Stimulated activated CD4-positive, alpha-beta T cell treated with anti-CD3 and anti-CD28 coated beads, Interleukin-1b, Interleukin-23, amount 100 ng/mL, for 48 hours (primary cell): ENCODE data around the gene FRMD4A.
"Not testable (repeated sequence)": the region's sequence is repeated elsewhere in the genome, so short reads cannot be mapped to it uniquely, and the experiment has no call there.

ENCODE experiments used
- DNase-seq: peaks from one replicate; pipeline ENCODE4 v3.0.0-alpha.2; 2020

FRMD4A gene

GRCh38 chr10:13829790-13830189 lies 500.9 kb downstream of the FRMD4A start:
- DNase-seq = no peak

- DNase-seq = not testable (repeated sequence)
Measured at GRCh38 chr10:13828284-13828683, 502.4 kb downstream of the FRMD4A start.

DNA sequence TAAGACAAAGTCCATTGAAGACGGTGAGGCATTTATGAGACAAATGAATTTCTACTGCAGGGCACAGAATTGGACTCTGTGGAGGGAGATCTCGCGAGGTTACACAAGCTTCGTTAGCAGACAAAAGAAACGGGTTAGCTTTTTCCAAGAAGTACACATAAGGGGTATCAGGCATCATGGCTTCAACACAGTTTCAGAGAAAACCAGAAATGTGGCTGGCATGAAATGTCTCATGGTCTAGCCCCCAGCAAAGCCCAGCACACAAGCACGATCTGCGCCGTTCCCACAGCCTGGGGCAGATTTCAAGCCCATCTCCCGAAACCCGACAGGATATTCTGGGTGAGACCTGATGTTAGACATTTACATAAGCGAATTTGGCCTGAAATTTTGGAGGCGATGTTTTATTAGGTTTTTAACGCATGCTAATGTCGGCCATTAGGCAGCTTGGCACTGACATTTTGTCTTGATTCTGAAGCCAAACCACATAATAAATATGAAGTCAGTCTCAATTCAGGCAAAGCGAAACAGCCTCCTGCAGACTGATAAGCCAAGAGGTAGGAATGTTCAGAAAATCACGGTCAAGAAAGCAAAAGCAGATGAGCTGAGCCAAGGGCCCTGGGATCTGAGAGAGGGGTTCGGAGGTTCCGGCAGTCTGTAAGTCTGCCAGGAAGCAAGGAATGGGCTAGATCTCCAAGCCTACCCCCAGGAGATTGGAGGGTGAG lies 503.5 kb downstream of the FRMD4A start:
- no peak for DNase-seq

DNA sequence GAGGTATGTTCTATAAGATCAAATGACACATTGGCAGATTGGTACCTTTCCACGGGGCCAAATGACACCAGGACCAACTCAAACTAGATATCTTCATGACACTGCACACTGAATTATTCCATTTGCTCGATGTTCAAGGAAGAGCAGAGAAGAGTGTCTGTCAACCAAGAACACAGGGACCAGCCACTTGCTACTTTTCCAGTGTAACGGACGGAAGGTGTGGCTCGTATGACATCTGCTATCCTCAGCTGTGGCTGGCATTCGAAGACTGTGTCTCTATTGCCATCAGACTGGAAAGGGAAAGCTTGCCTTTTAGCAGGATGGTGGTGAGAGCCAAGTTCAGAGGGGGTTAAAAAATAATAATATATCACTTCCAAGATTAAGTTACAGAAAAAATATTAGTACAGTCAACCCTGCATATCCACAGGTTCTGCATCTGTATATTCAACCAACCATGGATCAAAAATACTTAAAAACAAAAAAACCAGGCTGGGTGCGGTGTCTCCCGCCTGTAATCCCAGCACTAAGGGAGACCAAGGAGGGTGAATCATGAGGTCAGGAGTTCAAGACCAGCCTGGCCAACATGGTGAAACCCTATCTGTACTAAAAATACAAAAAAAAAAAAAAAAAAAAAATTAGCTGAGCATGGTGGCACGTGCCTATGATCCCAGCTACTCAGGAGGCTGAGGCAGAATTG lies 506.9 kb downstream of the FRMD4A start:
- DNase-seq = no peak

- no peak for DNase-seq
Measured at GRCh38 chr10:13823096-13823708, 507.5 kb downstream of the FRMD4A start.

DNA sequence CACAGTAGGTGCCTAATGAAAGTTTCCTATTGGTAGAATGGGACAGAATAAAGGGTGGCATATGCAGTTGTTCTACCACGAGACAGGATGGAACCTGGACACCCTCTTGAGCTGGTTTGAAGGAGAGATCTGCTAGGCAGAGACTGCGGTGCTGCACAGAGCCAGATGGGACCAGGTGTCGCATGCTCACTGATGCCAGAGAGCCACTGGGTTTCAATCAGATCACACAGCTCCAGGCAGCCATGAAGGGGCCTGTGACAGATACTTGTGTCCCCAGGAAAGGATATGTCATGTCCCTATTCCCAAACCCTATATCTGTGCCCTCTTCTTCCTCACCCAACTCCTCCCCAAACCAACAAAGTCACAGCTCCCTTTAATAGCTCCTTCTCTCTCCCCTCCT lies 508.2 kb downstream of the FRMD4A start:
- no peak for DNase-seq

- DNase-seq = no peak
Measured at GRCh38 chr10:13820964-13821337, 509.8 kb downstream of the FRMD4A start.

DNA sequence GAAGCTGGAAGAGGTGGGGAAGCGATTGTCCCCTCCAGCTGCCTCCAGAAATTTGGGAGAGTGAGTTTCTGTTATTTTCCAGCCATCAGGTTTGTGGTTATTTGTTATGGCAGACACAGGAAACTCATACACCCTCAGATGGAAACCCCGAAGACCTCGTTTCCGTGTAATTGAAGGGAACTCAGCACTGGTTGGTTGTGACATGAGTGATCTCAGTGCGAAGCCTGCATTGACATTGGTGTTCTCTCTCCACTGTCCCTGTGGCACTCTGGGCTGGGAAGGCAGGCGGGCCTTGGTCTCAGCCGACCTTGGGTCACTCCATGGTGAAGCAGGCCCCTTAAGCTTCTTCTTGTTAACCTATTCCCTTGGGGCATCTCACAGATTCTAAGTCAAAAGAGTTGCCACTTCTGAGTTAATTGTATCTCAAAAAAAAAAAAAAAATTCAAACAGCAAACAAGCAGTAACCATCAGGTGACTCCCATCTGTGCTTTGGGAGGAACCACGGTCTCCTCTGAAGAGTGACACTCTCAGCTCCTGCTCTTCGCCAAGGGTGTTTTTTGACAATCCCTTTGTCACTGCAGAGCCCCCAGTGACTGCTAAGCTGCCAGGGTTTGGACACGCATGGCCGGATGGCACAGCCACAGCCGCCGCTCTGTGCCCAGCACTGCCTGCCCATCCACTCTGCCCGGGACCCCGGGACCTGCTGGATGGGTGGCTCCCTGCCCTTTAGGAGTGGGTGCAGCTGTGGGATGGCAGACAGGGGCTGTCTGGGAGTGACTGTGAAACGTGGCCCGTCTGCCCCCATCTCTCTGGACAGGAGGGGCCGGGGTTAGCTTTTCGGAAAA lies 510.4 kb downstream of the FRMD4A start:
- DNase-seq = no peak

GRCh38 chr10:13816195-13816925 lies 514.4 kb downstream of the FRMD4A start:
- no peak for DNase-seq

- no peak for DNase-seq
Measured at GRCh38 chr10:13815756-13816155, 515.0 kb downstream of the FRMD4A start.

GRCh38 chr10:13813550-13813949 lies 517.2 kb downstream of the FRMD4A start:
- DNase-seq = no peak

GRCh38 chr10:13812804-13813203 lies 517.9 kb downstream of the FRMD4A start:
- DNase-seq = no peak

- DNase-seq = no peak
Measured at GRCh38 chr10:13810568-13810967, 520.2 kb downstream of the FRMD4A start.

DNA sequence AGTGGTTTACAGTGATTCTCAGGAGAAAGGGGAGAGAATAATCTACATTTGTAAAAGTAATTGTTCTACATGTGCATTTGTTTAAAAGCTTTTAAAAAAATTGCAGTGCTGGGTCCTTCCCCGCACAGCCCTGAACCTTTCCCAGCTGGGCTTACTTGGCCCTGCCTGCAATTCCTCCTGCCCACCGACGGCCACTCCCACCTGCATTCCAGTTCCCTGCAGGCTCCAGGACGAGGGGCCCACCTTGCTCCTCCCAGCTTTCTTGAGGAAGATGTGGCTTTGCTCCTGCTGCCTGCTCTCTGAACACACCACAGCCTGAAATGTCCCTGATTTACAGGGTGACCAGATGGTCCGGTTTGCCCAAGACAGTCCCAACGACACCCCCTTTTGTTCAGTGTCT lies 521.3 kb downstream of the FRMD4A start:
- DNase-seq = no peak

DNA sequence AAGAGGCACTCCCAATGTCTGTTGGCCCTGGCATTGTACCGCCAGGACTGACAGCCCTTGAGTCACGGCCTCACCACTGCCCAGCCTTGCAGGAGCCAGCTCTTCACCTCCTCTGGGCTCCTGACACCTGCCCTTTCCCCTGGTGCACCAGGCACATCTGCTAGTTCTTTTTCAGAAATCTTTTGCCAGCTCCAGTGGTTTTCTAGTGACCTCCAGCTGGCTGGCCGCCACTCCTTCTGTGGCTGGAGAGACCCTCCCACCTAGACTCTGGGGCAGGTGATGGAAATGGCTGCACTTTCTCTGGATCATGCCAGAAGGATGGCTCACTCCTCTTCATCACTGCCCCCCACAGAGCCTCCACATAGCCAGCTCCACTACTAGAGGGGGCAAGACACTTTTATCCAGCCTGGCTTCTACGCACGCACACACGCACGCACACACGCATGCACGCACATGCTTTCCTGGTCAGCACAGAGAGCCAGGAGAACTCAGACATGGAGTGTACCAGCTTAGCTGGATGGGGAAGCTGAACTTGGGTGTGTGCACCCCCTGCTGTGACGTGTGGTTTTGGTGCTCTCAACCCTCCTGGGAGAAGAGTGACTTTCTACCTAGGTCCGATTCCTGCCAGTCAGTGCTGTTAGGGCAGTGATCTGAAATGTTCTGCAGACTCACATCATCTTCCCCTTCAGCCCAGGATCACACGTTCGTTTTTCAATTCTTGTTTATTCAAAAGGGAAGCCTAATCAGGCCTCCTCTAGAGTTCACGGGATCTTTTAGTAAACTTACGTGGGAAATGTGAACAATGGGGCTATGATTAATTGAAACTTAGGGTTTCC lies 522.0 kb downstream of the FRMD4A start:
- no peak for DNase-seq

DNA sequence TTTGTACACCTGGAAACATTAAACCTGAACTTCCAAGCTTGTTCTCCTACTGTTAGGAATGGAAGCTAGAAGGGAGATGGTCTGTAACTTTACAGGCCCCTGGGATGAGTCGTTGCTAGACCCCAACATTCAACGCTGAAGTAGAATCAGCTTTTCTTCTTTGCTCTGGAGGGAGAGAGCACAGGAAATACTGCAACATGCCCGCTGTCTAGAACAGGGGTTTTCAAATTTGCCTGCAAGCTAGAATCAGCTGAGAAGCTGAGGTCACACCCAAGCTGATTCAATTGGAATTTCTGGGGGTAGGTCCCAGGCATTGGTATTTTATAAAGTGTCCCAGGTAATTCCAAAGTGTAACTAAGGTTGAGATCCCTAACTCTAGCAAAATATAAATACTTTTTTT lies 524.3 kb downstream of the FRMD4A start:
- DNase-seq = no peak

- DNase-seq = no peak
Measured at GRCh38 chr10:13803566-13804554, 526.9 kb downstream of the FRMD4A start.

DNA sequence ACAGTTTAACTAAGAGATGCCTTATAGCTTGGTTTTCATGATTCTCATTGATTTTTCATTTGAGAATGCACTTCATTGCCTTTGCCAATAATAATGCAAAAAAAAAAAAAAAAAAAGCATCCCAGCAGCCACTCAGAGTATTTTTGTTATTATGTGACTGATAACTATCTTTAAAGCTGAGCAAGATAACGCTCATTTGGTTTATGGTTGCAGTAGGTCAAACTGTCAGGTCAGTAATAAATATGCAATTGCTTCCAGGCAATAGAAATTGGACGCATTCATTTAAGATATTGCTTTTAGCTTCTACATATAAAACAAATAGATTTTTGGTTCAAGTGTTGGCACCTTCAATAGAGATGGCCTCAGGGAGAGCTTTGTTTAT lies 528.8 kb downstream of the FRMD4A start:
- DNase-seq = no peak

GRCh38 chr10:13801156-13801906 lies 529.4 kb downstream of the FRMD4A start:
- DNase-seq = no peak

DNA sequence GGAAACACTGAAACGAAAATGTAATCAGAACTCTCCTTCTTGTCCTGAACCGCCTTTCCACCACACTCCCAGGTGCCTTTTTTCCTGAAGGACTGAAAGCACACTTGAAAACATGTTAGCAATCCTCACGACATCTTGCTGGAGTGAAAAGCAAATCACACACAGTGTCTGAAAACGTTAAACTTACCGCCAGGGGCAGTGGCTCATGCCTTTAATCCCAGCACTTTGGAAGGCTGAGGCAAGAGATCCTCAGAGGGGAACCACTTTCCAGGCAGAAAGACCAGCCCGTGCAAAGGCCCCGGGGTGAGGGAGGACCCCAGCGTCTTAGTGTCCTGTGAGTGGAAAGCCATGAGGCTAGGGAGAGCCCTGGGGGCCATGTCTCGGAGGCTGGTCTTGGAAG lies 533.6 kb downstream of the FRMD4A start:
- no peak for DNase-seq
